Measurements from ENCODE around the gene PKIG.

DNA sequence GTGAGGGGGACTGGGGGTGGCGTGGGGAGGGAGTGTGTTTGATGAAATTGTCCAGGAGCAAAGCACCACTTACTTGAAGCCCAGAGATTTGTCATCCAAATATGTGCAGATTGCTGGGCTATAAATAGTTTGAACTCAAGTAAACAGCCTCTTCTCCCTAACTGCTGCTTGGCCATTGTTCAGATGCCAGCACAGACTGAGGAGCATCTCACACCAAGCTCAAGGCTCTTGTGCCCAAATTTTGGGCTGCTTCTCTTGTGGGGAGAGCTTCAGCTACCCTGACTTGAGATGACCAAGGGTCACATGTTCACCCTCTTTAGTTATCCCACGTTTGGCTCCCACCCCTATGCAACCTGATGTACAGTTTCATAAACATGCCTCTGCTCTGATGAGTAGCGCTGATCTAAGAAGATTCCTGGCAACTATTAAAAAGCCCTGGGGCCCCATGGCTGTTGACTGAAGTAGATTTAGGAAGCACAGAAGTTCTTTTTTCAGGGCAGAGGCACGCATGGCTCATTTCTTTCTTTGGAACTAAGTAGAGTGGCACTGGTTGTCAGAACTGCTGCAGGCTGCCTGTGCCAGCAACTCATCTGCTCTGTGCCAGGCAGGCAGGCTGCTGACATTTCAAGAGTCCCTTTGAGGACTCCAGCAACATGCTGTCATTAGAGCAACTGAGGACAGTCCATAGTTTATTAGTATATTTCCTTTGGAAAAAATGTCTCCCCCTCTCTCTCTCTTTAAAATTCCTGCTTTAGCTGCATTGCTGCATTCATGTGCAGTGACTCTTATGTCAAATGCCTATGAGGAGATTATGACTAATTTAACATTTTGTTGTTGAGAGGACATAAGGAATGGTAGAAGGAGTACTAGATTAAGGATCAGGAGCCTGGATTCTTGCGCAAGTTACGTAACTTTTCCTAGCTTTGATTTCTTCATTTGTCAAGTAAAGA lies 9.6 kb upstream of the PKIG start:
- no peak for TF ChIP-seq POLR2A (IDR thresholded peaks at IDR 0.05; ENCODE audit: low read length)
- no peak for TF ChIP-seq GATA1 (IDR thresholded peaks at IDR 0.05; ENCODE audit: low read depth, low read length)

Measured in erythroblast (primary cell).